Raji (cell line): Measurements from ENCODE around the gene CUL4B.
A peak's percentile ranks its signal among the peaks of the same experiment; 100 is the strongest.

Experiments
- POLR2A ChIP-seq: IDR thresholded peaks from 2 replicates; pipeline ENCODE4 v1.6.1; 2011; ENCODE audit warnings: low read depth, low read length, control low read depth; ENCODE audit not compliant: insufficient read depth

CUL4B gene

DNA sequence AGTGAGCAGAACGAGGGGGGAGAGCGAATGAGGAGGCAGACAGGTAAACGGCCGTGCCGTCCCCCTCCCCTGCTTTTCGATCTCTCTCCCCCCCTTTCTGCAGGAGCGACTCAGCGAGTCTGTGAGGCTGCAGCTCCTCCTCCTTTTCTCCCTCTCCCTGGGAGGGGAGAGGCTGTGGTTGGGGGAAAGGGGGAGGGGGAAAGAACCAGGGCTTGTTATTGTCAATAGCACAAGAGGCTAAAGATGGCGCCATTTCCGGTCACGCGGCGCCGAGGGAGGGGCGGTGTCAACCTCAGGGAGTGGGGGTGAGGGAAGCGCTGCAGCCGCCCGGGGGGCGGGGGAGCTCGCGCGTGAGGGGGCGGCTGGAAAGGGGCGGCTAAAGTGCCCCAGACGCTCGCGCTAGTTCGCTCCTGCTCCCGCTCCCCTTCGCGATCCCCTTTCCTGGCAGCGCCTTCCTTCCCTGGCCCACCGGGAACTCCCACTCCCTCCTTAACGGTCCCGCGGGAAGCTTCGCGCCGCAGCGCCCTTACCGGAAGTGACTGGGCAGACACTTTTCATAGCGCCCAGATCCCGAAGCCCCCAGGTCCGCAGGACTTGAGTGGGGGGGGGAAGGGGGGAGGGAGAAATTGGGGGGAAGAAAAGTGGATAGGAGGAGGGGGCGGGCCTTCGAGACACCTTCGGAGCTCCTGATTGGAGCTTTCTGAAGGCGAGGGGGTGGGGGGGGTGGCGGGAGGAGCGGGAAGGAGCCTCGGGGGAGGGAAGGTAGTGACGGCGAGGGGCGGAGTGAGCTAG, at the start of gene CUL4B:
Gene CUL4B, minus strand, starts transcription at position 121 of the 792 bp plus-strand sequence. CDS start 324 bp downstream, outside the sequence.
- TF ChIP-seq POLR2A, result peak; percentile 65

DNA sequence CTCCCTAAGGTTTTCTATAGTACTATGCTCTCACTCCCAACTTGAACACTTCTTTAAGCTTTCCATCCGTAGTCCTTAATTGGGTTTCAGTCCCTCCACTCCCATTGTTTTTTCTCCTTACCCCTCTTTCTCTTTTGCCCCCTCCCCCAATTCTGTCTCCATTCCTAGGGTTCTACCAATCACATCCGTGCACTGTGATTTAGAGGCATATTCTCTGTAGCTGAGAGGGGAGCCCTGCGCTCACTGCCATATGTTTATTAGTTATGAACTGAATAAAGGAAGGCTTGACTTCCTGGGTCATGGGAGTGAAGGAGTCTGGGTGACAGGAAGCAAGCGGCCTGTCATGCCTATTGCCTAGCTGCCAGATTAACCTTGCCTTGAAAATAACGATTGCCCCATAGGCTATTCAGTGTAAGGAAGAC, 43.6 kb upstream of the CUL4B start:
- no peak; the same call in 1 of the 2 replicates for TF ChIP-seq POLR2A

DNA sequence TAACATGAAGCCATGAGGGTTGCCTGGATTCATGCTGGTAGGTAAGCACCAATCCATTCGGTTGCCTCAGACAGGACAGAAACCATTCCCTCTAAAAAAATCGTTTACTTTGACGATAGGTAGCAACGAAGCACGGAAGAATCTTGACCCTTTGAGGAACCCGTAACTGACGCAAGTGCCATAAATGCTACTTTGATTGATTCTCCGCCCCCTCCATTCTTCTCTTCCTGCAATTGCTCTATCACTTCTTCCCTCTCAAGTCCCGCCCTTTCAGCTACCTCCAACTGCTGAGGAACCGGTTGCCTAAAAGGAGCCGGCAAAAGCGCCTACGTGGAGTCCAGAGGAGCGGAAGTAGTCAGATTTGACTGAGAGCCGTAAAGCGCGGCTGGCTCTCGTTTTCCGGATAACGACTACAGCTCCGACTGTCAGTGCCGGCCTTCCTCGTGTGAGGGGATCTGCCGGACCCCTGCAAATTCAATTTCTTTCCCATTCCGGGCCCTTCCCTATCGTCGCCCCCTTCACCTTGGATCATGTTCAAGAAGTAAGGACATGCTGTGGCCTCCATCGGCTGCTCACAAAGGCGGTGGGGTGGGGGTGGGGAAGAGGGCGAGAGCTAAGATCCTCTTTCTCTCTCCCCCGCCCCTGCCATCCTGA, 43.1 kb upstream of the CUL4B start, which contains the start of gene MCTS1:
Gene MCTS1, plus strand, starts transcription at position 395 of the 654 bp plus-strand sequence. Its CDS starts 136 bp downstream, at position 531.
- TF ChIP-seq POLR2A, result peak; percentile 51

DNA sequence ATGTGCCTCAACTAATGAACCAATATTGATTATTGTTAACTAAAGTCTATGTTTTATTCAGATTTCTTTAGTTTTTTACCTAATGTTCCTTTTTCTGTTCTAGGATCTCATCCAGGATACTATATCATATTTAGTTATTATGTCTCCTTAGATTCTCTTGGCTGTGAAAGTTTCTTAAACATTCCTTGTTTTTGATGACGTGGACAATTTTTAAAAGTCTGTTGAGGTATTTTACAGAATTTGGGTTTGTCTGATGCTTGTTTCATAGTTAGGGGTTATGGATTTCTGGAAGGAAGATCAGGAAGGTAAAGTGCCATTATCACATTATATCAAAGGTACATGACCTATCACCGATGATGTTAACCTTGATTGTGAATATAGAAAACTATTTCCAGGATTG, 24.9 kb upstream of the CUL4B start:
- TF ChIP-seq POLR2A, result no peak

DNA sequence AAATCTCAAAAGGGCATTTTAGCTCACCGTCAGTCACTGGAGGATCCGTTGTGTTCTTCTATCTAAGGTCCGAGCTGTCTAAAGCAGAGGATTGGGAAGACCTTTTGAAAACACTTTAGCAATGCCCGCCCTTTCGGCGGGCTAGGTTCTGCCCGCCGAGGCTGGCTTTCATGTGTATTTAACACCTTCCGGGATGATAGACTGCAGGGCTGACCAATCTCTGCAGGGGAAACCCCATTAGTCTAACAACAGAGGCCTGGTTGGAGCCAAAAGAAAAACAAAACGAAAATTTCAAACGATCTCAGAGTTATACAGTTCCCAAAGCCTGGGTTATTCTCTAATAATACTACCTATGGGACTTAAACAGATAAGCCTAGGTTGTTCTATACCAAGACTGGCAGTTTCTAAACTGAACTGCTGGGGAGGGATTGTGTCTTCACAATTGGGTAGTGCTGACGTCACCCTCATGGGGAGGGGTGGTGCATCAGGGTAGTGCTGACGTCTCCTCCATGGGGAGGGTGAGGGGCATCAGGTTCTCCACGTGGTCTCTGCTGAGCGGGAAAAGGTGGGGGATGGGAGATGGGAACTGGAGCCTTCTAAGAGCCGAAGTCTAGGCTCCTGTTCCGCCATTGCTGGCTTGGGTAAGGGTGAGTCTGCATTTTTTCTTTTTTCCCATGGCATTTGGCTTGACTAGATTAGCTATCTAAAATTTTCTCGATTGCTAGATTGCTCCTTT, 14.8 kb upstream of the CUL4B start:
- no peak for TF ChIP-seq POLR2A

DNA sequence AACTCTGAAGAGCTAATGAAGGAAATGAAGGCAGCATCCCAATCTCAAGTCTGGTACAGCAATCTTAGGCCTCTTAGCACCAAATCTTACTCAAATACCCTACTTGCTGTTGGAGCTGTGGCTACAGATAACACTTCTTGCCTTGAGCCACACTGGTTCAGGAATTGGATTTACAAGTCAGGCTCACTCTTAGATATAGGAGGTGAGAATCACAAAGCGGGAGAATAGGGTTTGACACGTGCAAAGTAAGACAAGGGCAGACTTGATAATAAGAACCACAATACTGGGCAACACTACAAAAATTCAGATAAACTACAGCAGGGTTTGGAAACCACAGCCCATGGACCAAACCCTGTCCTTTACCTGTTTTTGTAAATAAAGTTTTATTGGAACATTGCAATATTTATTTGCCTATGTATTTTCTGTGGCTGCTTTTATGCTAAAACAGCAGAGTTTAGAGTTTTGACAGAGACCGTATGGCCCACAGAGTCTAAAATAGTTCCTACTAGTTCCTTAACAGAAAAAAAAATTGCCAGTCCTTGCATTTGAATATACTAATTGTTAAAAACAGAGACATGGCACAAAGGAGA, 9.3 kb upstream of the CUL4B start:
- TF ChIP-seq POLR2A, result no peak

DNA sequence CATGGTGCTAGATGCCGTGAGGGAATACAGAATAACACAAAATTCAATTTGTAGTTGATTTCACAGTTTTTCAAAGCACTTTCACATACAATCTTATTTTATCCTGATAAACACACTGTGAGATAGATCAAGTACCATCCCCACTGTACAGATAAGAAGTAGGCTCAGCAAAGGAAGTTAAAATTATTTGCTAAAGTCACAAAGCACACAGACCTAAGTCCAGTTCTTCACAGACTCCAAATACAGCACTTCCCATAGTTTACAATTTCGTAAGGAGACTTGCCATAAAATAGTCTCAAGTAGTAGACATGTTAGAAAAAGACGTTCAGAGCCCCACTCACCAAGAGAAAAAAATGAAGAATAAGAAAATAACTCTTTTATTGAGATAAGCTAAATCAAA, 7.8 kb upstream of the CUL4B start:
- no peak for TF ChIP-seq POLR2A

DNA sequence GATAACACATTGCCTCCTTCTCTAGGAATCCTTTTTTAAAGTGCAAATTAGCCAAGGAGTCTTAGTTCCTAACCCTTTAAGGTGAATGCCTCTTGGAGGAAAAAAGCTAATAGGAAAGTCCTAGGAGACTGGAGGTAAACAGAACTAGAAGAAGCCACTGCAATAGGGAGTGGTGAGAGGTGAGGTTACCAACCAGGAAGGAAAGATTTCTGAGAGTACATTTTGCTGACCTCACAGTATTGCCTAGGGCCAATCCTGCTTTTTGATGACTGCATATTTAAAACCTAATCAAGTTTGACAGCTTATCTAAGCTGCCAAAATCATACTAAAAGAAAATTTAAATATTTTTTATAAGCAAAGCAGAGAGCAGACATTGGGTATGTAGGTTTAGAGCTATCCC, 7.3 kb upstream of the CUL4B start:
- no peak for TF ChIP-seq POLR2A

DNA sequence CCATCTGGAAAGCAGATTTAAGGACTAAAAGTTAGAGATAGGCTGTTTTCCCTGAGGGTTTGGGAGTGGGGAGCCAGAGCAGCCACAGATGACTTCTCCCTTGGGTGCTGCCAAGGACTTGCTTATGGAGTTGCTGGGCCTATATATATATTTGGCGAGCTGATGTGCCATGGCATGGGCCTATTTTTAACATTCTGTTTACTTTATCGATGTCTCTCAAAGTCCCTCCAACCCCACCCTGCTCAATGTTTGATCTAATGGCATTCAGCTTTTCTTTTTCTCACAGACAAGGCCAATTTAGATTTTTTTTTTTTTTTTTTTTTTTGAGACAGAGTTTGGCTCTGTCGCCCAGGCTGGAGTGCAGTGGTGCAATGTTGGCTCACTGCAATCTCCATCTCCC, 6.1 kb upstream of the CUL4B start:
- no peak for TF ChIP-seq POLR2A

DNA sequence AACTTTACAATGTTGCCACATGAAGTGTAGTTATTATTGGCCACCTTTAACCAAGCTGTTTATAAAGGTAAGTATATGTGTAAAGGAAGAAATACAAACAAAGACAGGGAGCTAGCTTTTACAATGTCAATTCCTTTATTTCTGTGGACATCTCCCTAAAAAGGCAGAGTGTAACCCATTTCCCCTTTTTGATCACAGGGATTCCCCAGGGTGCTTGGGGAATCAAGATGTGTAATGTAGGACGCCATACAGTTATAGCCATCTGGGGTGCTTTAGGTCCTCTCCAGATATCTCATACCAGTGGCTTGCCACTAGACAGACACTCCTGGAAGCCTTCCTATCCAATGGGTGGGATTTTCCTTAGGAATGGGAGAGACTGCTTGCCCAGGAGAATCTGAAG, 4.2 kb upstream of the CUL4B start:
- no peak for TF ChIP-seq POLR2A

DNA sequence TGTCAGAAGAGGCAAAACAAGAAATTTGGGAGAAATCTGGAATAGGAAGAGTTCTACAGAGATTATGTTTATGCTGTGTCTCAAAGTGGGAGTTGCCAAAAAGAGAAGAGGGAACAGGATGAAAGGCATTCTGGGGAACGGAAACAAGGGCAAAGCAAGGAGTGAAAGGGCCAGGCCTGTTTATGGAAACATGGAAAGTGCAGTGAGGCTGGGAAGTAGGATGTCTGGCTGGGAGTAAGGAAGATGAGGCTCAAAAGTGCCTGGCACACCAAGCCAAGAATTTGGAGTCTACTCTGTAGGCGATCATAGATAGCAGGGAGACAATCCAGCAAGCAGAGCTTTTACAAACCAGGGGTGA, 1.8 kb upstream of the CUL4B start:
- TF ChIP-seq POLR2A, result no peak

DNA sequence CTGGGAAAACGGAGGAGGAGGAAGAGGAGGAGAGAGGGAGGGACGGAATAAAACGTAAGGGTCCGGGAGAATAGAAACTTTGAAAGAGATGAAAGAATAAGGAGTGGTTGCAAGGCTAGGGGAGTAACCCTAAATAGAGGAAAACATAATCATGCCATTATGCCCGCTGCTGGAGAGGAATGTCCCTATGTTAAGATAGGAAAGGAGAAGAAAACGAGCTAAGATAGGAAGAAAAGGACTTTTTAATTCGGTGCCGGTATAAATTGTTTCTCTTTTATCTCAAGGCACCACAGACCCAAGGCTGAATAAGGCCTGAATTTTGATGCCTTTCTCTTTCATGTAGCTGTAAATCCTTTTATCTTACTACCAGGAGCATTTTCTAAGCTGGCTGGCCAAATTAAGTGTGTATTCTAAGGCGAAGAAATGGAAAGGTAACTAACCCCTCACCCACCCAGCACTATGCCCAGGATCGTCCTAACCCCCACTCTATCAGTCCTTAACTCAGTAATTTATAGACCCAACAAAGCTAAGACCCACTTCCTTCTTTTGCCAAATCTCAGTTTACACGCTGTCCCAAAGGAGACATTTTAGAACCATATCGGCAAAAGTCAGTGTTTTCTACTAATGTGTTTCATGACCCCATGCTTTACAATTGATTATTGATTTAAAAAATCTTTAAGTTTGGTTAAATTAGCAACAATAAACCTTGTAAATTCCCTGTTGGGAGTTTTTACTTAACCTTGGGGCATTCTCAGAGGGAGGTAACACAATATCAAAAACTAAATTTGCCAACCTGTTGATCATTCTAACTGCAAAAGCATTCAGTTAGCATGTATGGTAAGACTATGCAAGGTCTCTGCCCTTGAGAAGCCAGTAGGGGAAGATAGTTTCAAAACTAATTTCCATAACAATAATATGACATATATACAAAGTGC, 1.1 kb upstream of the CUL4B start:
- TF ChIP-seq POLR2A, result peak; percentile 2; the same call in 1 of the 2 replicates

DNA sequence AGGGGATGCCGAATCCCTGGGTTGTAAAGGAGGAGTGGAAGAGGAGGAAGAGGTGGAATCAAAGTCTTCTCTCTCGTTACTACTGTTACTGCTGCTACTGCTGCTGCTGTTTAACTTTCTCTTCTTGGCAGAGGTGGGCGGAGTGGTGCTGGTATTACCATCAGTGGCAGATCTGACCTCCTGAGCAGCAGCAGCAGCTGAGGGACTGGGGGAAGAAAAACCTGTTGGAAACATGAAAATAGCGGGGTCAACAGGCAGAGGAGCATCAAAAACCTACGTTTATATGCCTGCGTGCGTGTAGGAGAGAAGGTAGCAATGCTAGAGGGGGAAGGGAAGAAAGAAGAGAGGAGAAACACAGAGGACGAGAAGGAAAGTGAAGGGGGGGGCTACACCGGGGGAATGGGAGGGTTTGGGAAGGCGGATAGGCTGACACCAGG, 339 bp downstream of the CUL4B start:
- TF ChIP-seq POLR2A, result no peak

DNA sequence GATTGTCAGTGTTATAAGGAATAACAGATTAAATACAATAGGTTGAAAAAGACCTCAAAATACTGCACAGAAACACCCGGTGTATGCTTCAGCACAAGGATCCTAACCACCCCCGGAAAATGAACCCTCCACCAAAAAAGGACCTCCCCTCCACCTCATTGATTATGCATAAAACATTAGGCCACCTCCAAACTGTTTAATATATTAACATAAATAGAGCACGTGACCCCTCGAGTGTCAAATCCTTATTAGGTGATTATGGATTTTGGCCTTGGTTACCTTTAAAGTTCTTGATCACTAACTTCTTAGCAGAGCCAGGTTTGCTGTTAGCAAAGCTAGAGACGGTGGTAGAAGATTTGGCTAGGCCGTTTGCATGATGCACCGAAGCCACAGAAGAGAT, 958 bp downstream of the CUL4B start:
- TF ChIP-seq POLR2A, result no peak
